Measurements from ENCODE around the gene ITFG1.
"Not testable (repeated sequence)": the region's sequence is repeated elsewhere in the genome, so short reads cannot be mapped to it uniquely, and the experiment has no call there.

Gene ITFG1

GRCh38 chr16:47408491-47408890 is 52.4 kb downstream of the ITFG1 start:
- DNase-seq: no peak

GRCh38 chr16:47395733-47396498 is 64.9 kb downstream of the ITFG1 start:
- no peak for DNase-seq

GRCh38 chr16:47392081-47392480 is 68.8 kb downstream of the ITFG1 start:
- DNase-seq: no peak

GRCh38 chr16:47388705-47389104 is 72.2 kb downstream of the ITFG1 start:
- no peak for DNase-seq

GRCh38 chr16:47387026-47387734 is 73.7 kb downstream of the ITFG1 start:
- DNase-seq: no peak

- DNase-seq: no peak
Measured at GRCh38 chr16:47386201-47386718, 74.6 kb downstream of the ITFG1 start.

GRCh38 chr16:47382362-47382761 is 78.5 kb downstream of the ITFG1 start:
- no peak for DNase-seq

GRCh38 chr16:47377154-47377553 is 83.7 kb downstream of the ITFG1 start:
- no peak for DNase-seq

- DNase-seq: no peak
Measured at GRCh38 chr16:47375423-47375822, 85.4 kb downstream of the ITFG1 start.

GRCh38 chr16:47374629-47375028 is 86.2 kb downstream of the ITFG1 start:
- no peak for DNase-seq

- DNase-seq: no peak
Measured at GRCh38 chr16:47371271-47372014, 89.4 kb downstream of the ITFG1 start.

GRCh38 chr16:47370536-47370935 is 90.3 kb downstream of the ITFG1 start:
- DNase-seq: no peak

GRCh38 chr16:47366228-47366627 is 94.6 kb downstream of the ITFG1 start:
- no peak for DNase-seq

- DNase-seq: no peak
Measured at GRCh38 chr16:47363761-47364160, 97.1 kb downstream of the ITFG1 start.

- no peak for DNase-seq
Measured at GRCh38 chr16:47359478-47359877, 101.4 kb downstream of the ITFG1 start.

GRCh38 chr16:47358816-47359215 is 102.0 kb downstream of the ITFG1 start:
- no peak for DNase-seq

- DNase-seq: not testable (repeated sequence)
Measured at GRCh38 chr16:47349029-47349428, 111.8 kb downstream of the ITFG1 start.

GRCh38 chr16:47347021-47347696 is 113.7 kb downstream of the ITFG1 start:
- DNase-seq: not testable (repeated sequence)

GRCh38 chr16:47342055-47342454 is 118.8 kb downstream of the ITFG1 start:
- DNase-seq: no peak

GRCh38 chr16:47330562-47330961 is 130.3 kb downstream of the ITFG1 start:
- not testable (repeated sequence) for DNase-seq

GRCh38 chr16:47324309-47324708 is 136.6 kb downstream of the ITFG1 start:
- not testable (repeated sequence) for DNase-seq

- no peak for DNase-seq
Measured at GRCh38 chr16:47323241-47323640, 137.6 kb downstream of the ITFG1 start.
